Astrocyte of the spinal cord (primary cell): Measurements from ENCODE around the gene CYB561.
A peak's percentile ranks its signal among the peaks of the same experiment; 100 is the strongest.

Experiments
- DNase-seq: peaks from one replicate; pipeline ENCODE4 v3.0.0; 2011; ENCODE audit warnings: low read depth, low spot score
- H3K4me3 ChIP-seq: 2 replicates; pipeline ENCODE4 v1.5.1; 2011; ENCODE audit warnings: low read depth, mild to moderate bottlenecking, low read length, moderate library complexity
- CTCF ChIP-seq: IDR thresholded peaks from 2 replicates; pipeline ENCODE4 v1.5.1; 2012; ENCODE audit warnings: low read depth, mild to moderate bottlenecking, low read length, inconsistent platforms
- in situ Hi-C: cut with HindIII; loops from 2 replicates; pipeline ENCODE4 v1.10.0; 2017; ENCODE audit warnings: low sequenced_read_pairs

Gene CYB561

GRCh38 chr17:63450551-63450950 lies 4.4 kb upstream of the CYB561 start:
- in situ Hi-C loops: no loop called here
- no peak overlapping the region for H3K4me3 ChIP-seq
- no peak for TF ChIP-seq CTCF
- DNase-seq: no peak

- DNase-seq: no peak
- no peak for TF ChIP-seq CTCF
- H3K4me3 ChIP-seq: no peak overlapping the region
- in situ Hi-C loops: no loop called here
Measured at GRCh38 chr17:63448655-63449054, 2.5 kb upstream of the CYB561 start.

- H3K4me3 ChIP-seq: no peak overlapping the region
- DNase-seq: no peak
- TF ChIP-seq CTCF: no peak
- in situ Hi-C loops: no loop called here
Measured at GRCh38 chr17:63447471-63448009, 1.4 kb upstream of the CYB561 start.

GRCh38 chr17:63446753-63447470 lies 806 bp upstream of the CYB561 start:
- in situ Hi-C loops: no loop called here
- peak; percentile 9 for TF ChIP-seq CTCF
- no peak for DNase-seq
- H3K4me3 ChIP-seq: peak overlapping the region; percentile 17

GRCh38 chr17:63445571-63445953 lies 544 bp downstream of the CYB561 start:
- no peak for DNase-seq
- in situ Hi-C loops: no loop called here
- no peak for TF ChIP-seq CTCF
- peak overlapping the region; percentile 41 for H3K4me3 ChIP-seq

GRCh38 chr17:63445065-63445464 lies 1.0 kb downstream of the CYB561 start:
- DNase-seq: no peak
- H3K4me3 ChIP-seq: peak overlapping the region; percentile 41
- in situ Hi-C loops: no loop called here
- TF ChIP-seq CTCF: no peak
